K562 treated with DMSO at 1 percent for 48 hours (cell line): ENCODE measurements around the gene PAGE2. TPM values are rescaled to one million over a fixed set of nuclear protein-coding genes. Genes with fewer than 3 reads are reported as not detected.

ENCODE experiments used
- total RNA-seq: library from RNA; unstranded; fragments of 300-600 nt; gene quantifications from 2 replicates; pipeline ENCODE4 v1.2.3, GENCODE V29; 2022; ENCODE audit warnings: low replicate concordance; ENCODE audit errors: extremely low read depth

Gene PAGE2, protein sequence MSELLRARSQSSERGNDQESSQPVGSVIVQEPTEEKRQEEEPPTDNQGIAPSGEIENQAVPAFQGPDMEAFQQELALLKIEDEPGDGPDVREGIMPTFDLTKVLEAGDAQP
- not detected in 2 replicates for total RNA-seq

DNA sequence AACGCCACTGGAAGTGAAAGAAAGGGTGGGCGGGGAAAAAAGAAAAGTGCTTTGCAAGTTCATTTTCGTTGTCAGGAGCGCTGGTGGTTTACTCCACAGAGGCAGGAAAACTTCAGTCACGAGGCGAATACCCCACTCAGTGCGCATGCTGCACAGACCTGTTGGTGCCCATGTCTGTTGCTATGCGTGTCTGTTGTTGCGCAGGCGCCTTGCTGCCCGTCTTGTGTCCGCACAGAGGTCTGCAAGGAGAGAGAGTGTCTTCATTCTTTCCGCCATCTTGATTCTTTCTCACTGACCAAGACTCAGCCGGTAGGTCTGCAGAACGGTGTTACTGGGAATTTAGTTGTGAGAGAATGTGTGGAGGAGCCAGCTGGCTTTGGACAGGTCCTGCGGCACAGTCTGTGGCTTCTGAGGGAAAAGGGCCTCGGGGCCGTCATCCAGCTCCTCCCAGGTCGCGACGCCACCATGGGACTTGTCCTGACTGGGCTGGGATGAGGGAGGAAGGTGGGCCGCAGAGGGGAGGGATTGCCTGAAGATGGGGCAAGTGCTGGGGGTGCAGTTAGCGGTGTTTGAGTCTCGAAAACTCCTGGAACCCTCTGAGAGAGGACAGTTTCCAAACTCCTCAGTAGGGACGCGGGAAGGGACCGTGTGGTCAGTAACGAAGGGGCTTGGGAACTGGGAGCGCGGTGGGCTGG, at the start of gene PAGE2:
Gene PAGE2, plus strand, starts transcription at position 224 of the 695 bp plus-strand sequence. CDS start 1,003 bp downstream, outside the sequence.

DNA sequence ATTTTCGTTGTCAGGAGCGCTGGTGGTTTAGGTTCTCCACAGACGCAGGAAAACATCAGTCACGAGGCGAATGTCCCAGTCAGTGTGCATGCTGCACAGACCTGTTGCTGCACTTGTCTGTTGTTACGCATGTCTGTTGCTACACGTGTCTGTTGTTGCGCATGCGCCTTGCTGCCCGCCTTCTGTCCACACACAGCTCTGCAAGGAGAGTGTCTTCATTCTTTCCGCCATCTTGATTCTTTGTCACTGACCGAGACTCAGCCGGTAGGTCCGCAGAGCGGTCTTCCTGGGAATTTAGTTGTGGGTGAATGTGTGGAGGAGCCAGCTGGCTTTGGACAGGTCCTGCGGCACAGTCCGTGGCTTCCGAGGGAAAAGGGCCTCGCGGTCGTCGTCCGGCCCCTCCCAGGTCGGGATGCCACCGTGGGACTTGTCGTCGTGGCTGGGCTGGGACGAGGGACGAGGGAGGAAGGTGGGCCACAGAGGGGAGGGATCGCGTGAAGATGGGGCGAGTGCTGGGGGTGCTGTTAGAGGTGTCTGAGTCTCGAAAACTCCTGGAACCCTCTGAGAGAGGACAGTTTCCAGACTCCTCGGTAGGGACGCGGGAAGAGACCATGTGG, 13.9 kb upstream of the PAGE2 start, which contains the start of gene PAGE2B:
Gene PAGE2B, plus strand, starts transcription at position 180 of the 617 bp plus-strand sequence. CDS start 1,012 bp downstream, outside the sequence.

Other genes starting within 250 kb of the PAGE2 start
- not detected in 2 replicates for gene TRO, start 168.2 kb upstream of the PAGE2 start, total RNA-seq
- not detected in 2 replicates for gene PFKFB1, start 94.8 kb upstream of the PAGE2 start, total RNA-seq
- gene APEX2, start 88.7 kb upstream of the PAGE2 start, total RNA-seq: not detected in 2 replicates
- gene ALAS2, start 58.0 kb upstream of the PAGE2 start, total RNA-seq: not detected in 2 replicates
- not detected in 2 replicates for gene PAGE2B, start 14.0 kb upstream of the PAGE2 start, total RNA-seq
- gene PAGE5, start 131.3 kb downstream of the PAGE2 start, total RNA-seq: not detected in 2 replicates
- not detected in 2 replicates for gene PAGE3, start 175.9 kb downstream of the PAGE2 start, total RNA-seq